WTC11 (cell line): ENCODE measurements around the gene PPP1R14D. TPM values are rescaled to one million over a fixed set of nuclear protein-coding genes. Genes with fewer than 3 reads are reported as not detected.

Experiments
- ATAC-seq: fragments of 200-7000 bp; cut with Tn5 transposase; 2 replicates; pipeline ENCODE4 v1.10.0; 2021; ENCODE audit warnings: mild to moderate bottlenecking, moderate library complexity
- CTCF ChIA-PET: fragments of 300-600 bp; sonication (Branson Sonifier 250); formaldehyde crosslinking; loops from one replicate; lab custom pipeline; 2021; ENCODE audit warnings: antibody characterized with exemption; lab: Charles Lee
- POLR2A ChIA-PET: fragments of 350-600 bp; sonication (Branson Sonifier 250); formaldehyde crosslinking; loops from one replicate; lab custom pipeline; 2021; ENCODE audit warnings: antibody characterized with exemption; lab: Charles Lee
- DNase-seq: peaks from one replicate; pipeline ENCODE4 v3.0.0; 2021; ENCODE audit warnings: low spot score
- H3K27ac Mint-ChIP-seq: 2 replicates; pipeline ENCODE4 v1.8.0; 2021; ENCODE audit warnings: mixed read lengths
- H3K27me3 Mint-ChIP-seq: 2 replicates; pipeline ENCODE4 v1.8.0; 2021; ENCODE audit warnings: low read depth, mild to moderate bottlenecking, moderate library complexity, mixed read lengths
- H3K36me3 Mint-ChIP-seq: 2 replicates; pipeline ENCODE4 v1.8.0; 2021; ENCODE audit warnings: mixed read lengths
- H3K4me1 Mint-ChIP-seq: 2 replicates; pipeline ENCODE4 v1.8.0; 2022; ENCODE audit warnings: mixed read lengths
- H3K4me3 Mint-ChIP-seq: 2 replicates; pipeline ENCODE4 v1.8.0; 2021; ENCODE audit warnings: mild to moderate bottlenecking, moderate library complexity, mixed read lengths
- H3K9me3 Mint-ChIP-seq: 2 replicates; pipeline ENCODE4 v1.8.0; 2021; ENCODE audit warnings: mixed read lengths
- ATF2 ChIP-seq: sonication (generic); formaldehyde crosslinking; IDR thresholded peaks from 2 replicates; pipeline ENCODE4 v1.8.1; 2022; ENCODE audit warnings: low read depth, missing genetic modification reagents, borderline replicate concordance
- CREM ChIP-seq: sonication (generic); formaldehyde crosslinking; IDR thresholded peaks from 2 replicates; pipeline ENCODE4 v1.8.1; 2022; ENCODE audit warnings: mild to moderate bottlenecking, missing genetic modification reagents, moderate library complexity
- CTCF ChIP-seq: fragments of 200-600 bp; IDR thresholded peaks from 2 replicates; pipeline ENCODE4 v1.8.0; 2022; ENCODE audit warnings: antibody characterized with exemption
- ESRRA ChIP-seq: sonication (generic); formaldehyde crosslinking; IDR thresholded peaks from 2 replicates; pipeline ENCODE4 v1.8.1; 2022; ENCODE audit warnings: mild to moderate bottlenecking, missing genetic modification reagents, borderline replicate concordance
- FOXK1 ChIP-seq: sonication (generic); formaldehyde crosslinking; IDR thresholded peaks from 2 replicates; pipeline ENCODE4 v1.8.0; 2022; ENCODE audit warnings: mild to moderate bottlenecking, moderate library complexity, missing genetic modification reagents
- GRHL2 ChIP-seq: fragments of 250-450 bp; sonication (Bioruptor Pico); IDR thresholded peaks from 2 replicates; pipeline ENCODE4 v1.8.0; 2022; ENCODE audit warnings: mild to moderate bottlenecking, moderate library complexity; ENCODE audit not compliant: insufficient replicate concordance, severe bottlenecking
- HMGA2 ChIP-seq: fragments of 250-450 bp; sonication (Bioruptor Pico); IDR thresholded peaks from 2 replicates; pipeline ENCODE4 v1.4.0; 2021; ENCODE audit warnings: mild to moderate bottlenecking, moderate library complexity
- NFYB ChIP-seq: sonication (generic); formaldehyde crosslinking; conservative IDR thresholded peaks from 2 replicates; pipeline ENCODE4 v1.8.0; 2022; ENCODE audit warnings: low read depth, missing genetic modification reagents
- NR3C1 ChIP-seq: sonication (generic); formaldehyde crosslinking; conservative IDR thresholded peaks from 2 replicates; pipeline ENCODE4 v1.8.1; 2023; ENCODE audit warnings: low read depth, mild to moderate bottlenecking, missing genetic modification reagents
- PRRX2 ChIP-seq: fragments of 250-450 bp; sonication (Bioruptor Pico); IDR thresholded peaks from 2 replicates; pipeline ENCODE4 v1.8.0; 2021; ENCODE audit warnings: mild to moderate bottlenecking
- ZBTB21 ChIP-seq: sonication (generic); formaldehyde crosslinking; IDR thresholded peaks from 2 replicates; pipeline ENCODE4 v1.8.1; 2023; ENCODE audit warnings: mild to moderate bottlenecking, missing genetic modification reagents, borderline replicate concordance
- ZNF121 ChIP-seq: sonication (generic); formaldehyde crosslinking; IDR thresholded peaks from 2 replicates; pipeline ENCODE4 v1.8.0; 2023; ENCODE audit warnings: missing genetic modification reagents
- ZNF219 ChIP-seq: sonication (generic); formaldehyde crosslinking; IDR thresholded peaks from 2 replicates; pipeline ENCODE4 v1.8.0; 2023; ENCODE audit warnings: missing genetic modification reagents, mild to moderate bottlenecking, borderline replicate concordance
- ZNF281 ChIP-seq: sonication (generic); formaldehyde crosslinking; IDR thresholded peaks from 2 replicates; pipeline ENCODE4 v1.8.0; 2023; ENCODE audit warnings: mild to moderate bottlenecking, missing genetic modification reagents
- ZNF423 ChIP-seq: fragments of 250-450 bp; sonication (Bioruptor Pico); IDR thresholded peaks from 2 replicates; pipeline ENCODE4 v2.1.2; 2022; ENCODE audit warnings: mild to moderate bottlenecking, moderate library complexity
- ZNF425 ChIP-seq: fragments of 250-450 bp; sonication (Bioruptor Pico); conservative IDR thresholded peaks from 2 replicates; pipeline ENCODE4 v1.9.0; 2021; ENCODE audit warnings: mild to moderate bottlenecking
- ZNF671 ChIP-seq: fragments of 250-450 bp; sonication (Bioruptor Pico); IDR thresholded peaks from 2 replicates; pipeline ENCODE4 v1.8.0; 2021; ENCODE audit warnings: mild to moderate bottlenecking
- total RNA-seq: library from RNA; stranded (reverse); gene quantifications from 3 replicates; pipeline ENCODE4 v1.2.3, GENCODE V29; 2021

The PPP1R14D gene
- total RNA-seq, 1 experiment from 2014 or later: not detected

- peaks cover 10% of the 10 kb centered on the region for H3K36me3 Mint-ChIP-seq
- TF ChIP-seq ZNF425 (CRISPR knock-in tag) (no peak), ATF2 (CRISPR knock-in tag) (no peak), ZNF281 (CRISPR knock-in tag) (no peak), HMGA2 (no peak), ZBTB21 (no peak), GRHL2 (CRISPR knock-in tag) (no peak), CREM (CRISPR knock-in tag) (no peak), FOXK1 (CRISPR knock-in tag) (no peak), ZNF423 (CRISPR knock-in tag) (no peak), NR3C1 (CRISPR knock-in tag) (no peak), CTCF (no peak), ZNF671 (CRISPR knock-in tag) (no peak), PRRX2 (CRISPR knock-in tag) (no peak), NFYB (CRISPR knock-in tag) (no peak), ZNF219 (CRISPR knock-in tag) (no peak)
- peaks cover 46% of the 10 kb centered on the region for H3K4me1 Mint-ChIP-seq
- DNase-seq: no peak
- H3K4me3 Mint-ChIP-seq: no peak overlapping the region
- H3K27me3 Mint-ChIP-seq: no peaks in the 10 kb centered on the region
- H3K9me3 Mint-ChIP-seq: no peaks in the 10 kb centered on the region
- ATAC-seq: no peak
- peak overlapping the region; percentile 2; the same call in 1 of the 2 replicates for H3K27ac Mint-ChIP-seq
- POLR2A ChIA-PET: interaction anchor here (0.6 kb wide), 1 partner anchor 8 kb away, joined by 3 read pairs; no protein-coding TSS in a partner anchor
- CTCF ChIA-PET: interaction anchor here (1.0 kb wide), 1 partner anchor 22 kb away, joined by 3 read pairs; no protein-coding TSS in a partner anchor
These were observed 35.1 kb downstream of the PPP1R14D start for GRCh38 chr15:40793216-40793989.

GRCh38 chr15:40792394-40792793 is 36.1 kb downstream of the PPP1R14D start:
- DNase-seq: no peak
- ChIA-PET CTCF (interaction anchor here (0.7 to 1.0 kb wide), 3 partner anchors 14 to 103 kb away, joined by 3 read pairs; partner anchors contain the start of genes DNAJC17 and ZFYVE19), POLR2A (interaction anchor here (0.6 kb wide), 1 partner anchor 9 kb away, joined by 3 read pairs; no protein-coding TSS in a partner anchor)
- no peak overlapping the region for H3K4me3 Mint-ChIP-seq
- no peaks in the 10 kb centered on the region for H3K9me3 Mint-ChIP-seq
- H3K27me3 Mint-ChIP-seq: no peaks in the 10 kb centered on the region
- peaks cover 48% of the 10 kb centered on the region for H3K4me1 Mint-ChIP-seq
- ATAC-seq: no peak
- H3K36me3 Mint-ChIP-seq: peaks cover 10% of the 10 kb centered on the region
- no peak for TF ChIP-seq ESRRA (CRISPR knock-in tag)
- peak; percentile 82 for TF ChIP-seq ZNF121
- no peak overlapping the region; the same call in 1 of the 2 replicates for H3K27ac Mint-ChIP-seq
